ENCODE results near the gene IMPACT.

The IMPACT gene

DNA sequence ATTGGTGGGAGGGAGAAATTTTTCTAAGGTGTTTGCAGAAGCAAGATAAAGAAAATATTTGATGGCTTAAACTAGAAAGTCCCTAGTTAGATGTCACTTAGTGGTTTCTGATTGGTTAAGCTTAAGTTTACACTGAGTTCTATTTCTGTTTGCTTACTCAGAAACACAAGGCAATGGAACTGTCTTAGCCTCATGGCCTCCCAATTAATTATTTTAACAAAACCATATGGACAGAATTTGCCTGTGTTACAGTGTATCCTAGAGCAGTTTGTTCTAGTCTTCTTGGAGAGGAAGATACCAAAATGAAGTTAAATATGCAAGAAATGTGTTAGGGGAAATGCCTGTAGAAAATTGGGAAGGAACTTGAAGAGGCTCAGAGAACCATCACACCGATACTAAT, 4.6 kb upstream of the IMPACT start:
- DNase-seq, result no peak

DNA sequence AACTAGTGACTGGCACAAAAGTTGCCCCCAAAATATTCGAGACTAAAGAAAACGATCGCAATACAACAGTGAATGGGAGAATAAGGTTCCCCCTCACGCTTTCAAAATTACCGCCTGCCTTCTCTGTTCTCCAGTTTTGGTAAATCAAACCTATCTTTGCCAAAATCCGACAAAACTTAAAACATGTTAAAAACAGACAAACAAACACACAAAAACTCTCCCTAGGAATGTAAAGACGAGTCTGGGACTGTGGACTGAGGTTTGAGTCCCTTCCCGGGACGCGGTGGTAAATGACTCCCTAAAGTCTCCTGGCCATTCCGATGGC, 435 bp upstream of the IMPACT start:
- DNase-seq, result no peak

- DNase-seq, result no peak
Measured at GRCh38 chr18:24427484-24427883, 1.0 kb downstream of the IMPACT start.

DNA sequence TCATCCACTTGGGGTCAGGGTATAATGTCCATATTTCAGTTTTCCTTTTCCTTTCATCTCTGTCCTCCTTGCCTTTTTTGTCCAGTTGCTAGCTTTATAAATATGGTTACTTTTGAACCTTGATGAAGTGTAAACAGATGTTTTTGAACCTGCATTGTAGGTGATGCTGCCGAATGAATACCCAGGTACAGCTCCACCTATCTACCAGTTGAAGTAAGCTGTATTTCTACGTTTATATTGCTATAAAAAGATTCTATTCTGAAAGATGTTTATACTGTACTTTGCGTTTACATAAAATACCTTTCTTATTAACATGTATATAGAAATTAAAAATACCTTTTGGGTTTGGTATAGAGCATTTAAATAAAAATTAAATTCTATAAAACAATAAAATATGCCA, 2.2 kb downstream of the IMPACT start:
- DNase-seq, result no peak

- DNase-seq, result no peak
Measured at GRCh38 chr18:24429188-24429587, 2.7 kb downstream of the IMPACT start.

DNA sequence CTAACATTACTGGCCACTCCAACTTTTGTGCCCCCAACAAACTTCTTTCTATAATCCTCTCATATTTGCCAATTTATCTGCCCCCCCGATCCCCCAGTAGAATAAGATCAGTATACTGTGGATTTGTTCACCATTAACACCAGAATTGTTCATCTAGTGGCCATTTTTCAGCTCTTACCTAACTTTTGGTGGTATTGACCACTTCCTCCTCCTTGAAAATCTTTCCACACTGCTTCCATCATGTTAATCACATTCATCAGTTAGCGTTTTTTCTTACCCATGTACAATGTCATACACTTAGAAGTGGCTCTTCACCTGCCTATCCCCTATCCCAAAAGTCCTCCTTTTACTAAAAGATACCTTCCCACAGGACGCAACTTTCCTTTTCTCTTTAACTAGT, 6.1 kb downstream of the IMPACT start:
- no peak for DNase-seq

DNA sequence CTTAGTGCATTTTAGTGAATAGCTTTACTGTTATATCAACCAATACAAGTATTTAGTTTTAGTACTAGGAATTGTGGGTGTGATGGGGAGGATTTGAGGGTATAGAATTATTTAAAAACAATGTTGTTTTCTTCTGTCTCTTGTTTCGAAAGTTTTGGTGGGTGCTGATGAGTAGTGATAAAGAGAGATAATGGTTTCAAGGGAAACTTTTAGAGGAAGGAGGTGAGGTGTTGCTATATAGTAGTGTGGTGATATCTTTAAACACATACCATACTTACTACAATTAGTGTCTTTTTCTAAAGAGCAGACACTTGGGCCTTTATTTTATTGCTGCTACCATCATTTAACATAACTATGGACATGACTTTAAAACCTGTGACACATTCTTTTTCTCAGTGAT, 10.5 kb downstream of the IMPACT start:
- no peak for DNase-seq

- no peak for DNase-seq
Measured at GRCh38 chr18:24443870-24444269, 17.4 kb downstream of the IMPACT start.

GRCh38 chr18:24446453-24446852, 20.0 kb downstream of the IMPACT start:
- no peak for DNase-seq

DNA sequence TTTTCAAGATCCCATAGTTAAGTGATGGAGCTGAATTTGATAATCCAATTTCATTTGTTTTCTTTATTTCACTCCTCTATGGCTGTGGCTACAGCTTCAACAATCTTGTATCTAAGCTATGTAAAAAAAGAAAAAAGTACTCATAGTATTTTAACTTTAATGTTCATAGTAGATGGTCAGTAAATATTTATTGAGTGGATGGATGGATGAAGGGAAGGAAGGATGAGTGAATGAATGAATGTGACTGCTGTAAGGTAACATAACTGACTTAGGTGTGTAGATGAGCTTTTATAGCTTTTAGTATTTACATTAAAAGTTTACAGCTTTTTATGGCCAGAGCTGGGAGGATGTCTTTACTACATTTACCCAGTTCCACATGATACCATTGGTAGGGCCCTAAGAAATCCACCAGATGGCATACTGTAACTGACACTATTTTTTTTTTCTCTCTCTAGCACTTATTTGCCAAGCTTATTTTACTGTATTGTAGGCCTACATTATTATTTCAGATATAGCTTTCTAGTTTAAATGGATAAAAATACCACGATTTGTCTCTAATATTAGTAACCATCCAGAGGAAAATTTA, 20.6 kb downstream of the IMPACT start:
- no peak for DNase-seq

GRCh38 chr18:24447961-24448360, 21.5 kb downstream of the IMPACT start:
- DNase-seq, result no peak

- no peak for DNase-seq
Measured at GRCh38 chr18:24456549-24456948, 30.1 kb downstream of the IMPACT start.

- DNase-seq, result no peak
Measured at GRCh38 chr18:24459772-24460171, 33.3 kb downstream of the IMPACT start.

DNA sequence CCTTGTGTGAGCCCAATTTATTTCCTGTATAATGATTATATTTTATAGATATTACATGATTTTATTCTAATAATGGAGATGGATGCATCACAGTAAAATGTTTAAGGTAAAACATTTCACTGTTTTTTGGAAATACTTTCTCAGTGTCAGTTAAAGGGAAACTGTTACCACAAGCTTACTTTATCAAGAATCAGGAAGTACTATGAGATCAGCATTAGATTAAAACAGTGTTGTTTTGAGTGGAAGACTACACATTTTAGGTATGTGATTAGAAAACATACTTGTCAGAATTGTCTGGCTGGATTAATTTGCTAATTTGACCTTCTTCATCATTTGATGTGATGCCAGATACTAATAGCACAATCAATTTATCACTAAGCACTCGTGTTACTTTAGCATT, 33.9 kb downstream of the IMPACT start, which contains the start of gene HRH4:
Gene HRH4 (plus strand): TSS at position 250 of the 400 bp plus-strand sequence. CDS start 92 bp downstream, at position 342.
- DNase-seq, result no peak

DNA sequence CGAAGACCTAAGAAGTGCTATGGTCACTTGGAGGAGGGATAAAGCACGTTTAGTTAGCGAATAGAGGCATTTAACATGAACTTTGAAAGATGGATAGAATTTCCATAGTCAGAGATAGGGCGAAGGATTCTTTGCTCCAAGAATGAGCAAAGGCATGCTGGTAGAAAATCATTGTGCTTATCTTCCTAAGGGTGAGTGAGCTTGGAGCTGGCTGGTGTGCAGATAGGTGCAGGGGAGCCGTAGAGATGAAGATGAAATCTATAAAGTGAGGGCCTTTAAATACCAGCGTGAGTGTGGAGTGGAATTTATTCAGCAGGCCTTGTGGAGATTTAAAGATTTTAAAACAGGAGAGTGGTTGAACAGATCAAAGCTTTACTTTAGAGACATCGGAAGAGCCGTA, 35.5 kb downstream of the IMPACT start:
- DNase-seq, result no peak

GRCh38 chr18:24462838-24463775, 36.6 kb downstream of the IMPACT start:
- DNase-seq, result peak in 2 of 56 donors; percentile 3 to 4

DNA sequence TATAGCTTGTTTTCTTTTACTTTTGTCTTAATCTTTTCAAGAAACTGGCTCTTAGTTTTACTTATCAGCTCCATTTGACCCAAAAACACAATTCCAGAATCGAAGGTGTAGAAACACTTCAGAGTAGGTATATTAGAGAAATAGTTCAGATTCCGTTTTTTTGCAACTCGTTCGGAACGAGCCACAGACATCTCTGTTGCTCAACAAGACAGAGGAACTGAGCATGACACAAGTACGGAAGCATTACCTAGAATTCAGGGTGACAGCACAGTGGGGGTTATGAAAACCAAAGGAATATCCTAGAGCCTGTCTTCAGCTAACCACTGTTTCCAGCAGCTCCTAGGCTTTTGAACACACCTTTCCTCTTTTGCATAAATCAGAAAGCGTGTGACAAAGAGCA, 39.0 kb downstream of the IMPACT start:
- no peak for DNase-seq

DNA sequence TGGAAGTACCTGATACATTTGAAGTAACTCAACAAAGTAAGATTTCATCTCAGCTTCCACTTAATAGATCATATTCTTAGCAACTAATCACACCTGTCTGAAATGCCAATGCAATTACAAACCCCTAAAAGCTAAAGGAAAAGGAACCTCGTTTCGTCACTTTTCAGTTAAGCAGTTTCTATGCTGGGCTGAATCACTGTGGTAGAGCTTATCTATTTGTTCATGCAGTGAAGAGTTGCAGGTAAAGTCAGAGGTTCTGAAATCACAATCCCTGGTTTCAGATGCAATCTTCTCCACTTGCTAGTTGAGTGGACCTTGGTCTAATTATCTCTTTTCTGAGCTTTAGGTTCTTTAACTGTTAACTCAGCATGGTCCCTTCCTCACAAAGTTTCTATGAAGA, 40.3 kb downstream of the IMPACT start:
- no peak for DNase-seq

GRCh38 chr18:24470022-24470618, 43.6 kb downstream of the IMPACT start:
- no peak for DNase-seq

DNA sequence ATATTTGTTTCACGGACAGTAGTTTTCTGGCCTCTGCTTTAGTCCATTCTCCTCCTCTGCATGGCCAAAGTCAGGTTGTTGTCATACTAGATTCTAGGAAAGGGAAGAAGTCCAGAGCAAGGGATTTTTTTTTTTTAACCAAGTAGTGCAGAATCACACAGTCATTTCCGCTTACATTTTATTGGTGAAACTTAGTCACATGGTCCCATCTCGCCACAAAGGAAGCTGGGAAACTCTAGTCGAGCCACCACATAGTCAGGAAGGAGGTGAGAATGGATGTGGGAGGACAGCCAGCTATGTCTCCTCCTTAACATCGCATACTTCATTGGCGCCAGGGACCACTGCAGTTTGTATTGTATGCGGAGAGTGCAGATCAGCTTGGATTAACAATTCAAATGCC, 44.3 kb downstream of the IMPACT start:
- no peak for DNase-seq

GRCh38 chr18:24472591-24472990, 46.1 kb downstream of the IMPACT start:
- no peak for DNase-seq

GRCh38 chr18:24474406-24474805, 47.9 kb downstream of the IMPACT start:
- DNase-seq, result no peak
